K562 (cell line): ENCODE measurements around the gene SEMA6D. TPM values are rescaled to one million over a fixed set of nuclear protein-coding genes. Genes with fewer than 3 reads are reported as not detected.

Source experiments
- ATAC-seq: fragments of 200-7000 bp; cut with Tn5 transposase; 3 replicates; pipeline ENCODE4 v1.9.1; 2020; ENCODE audit warnings: moderate library complexity
- BruUV-seq: library from RNA; stranded (reverse); fragments of 400-500 nt; replicated peaks from 2 replicates; lab custom pipeline; 2021; lab: Mats Ljungman, UMichigan
- CTCF ChIA-PET: fragments of 300-600 bp; formaldehyde crosslinking; extraction: SDS; loops from one replicate; lab custom pipeline; 2021; ENCODE audit warnings: low intra/inter-chr PET ratio; lab: Yijun Ruan, JAX
- POLR2A ChIA-PET: fragments of 300-600, 350-650 bp; sonication (Branson Sonifier 250); formaldehyde crosslinking; extraction: SDS; loops from one replicate; lab custom pipeline; 2021; ENCODE audit warnings: antibody characterized with exemption, inconsistent platforms; lab: Yijun Ruan, JAX
- DNase-seq, 4 experiments: peaks; one replicate each; pipeline versions ENCODE4 v3.0.0 to v3.0.0-alpha.2; 2011 to 2018; ENCODE audit warnings: low spot score in 3 of 4, mixed read lengths in 3 of 4; ENCODE audit errors: extremely low read depth in 1 of 4
- FAIRE-seq: peaks from 2 replicates; lab custom pipeline; 2011; peaks lifted over from hg19 to GRCh38; lab: Jason Lieb, UNC
- H2AFZ ChIP-seq: 2 replicates; pipeline ENCODE4 v1.6.0; 2011; ENCODE audit warnings: low read depth, low read length, control low read depth, inconsistent platforms
- H3K27ac ChIP-seq: fragments of 200-600 bp; 3 replicates; pipeline ENCODE4 v1.8.0; 2011; ENCODE audit warnings: low read depth, mild to moderate bottlenecking, control low read depth, inconsistent platforms, low read length, moderate library complexity, mixed read lengths; ENCODE audit errors: extremely low read depth
- H3K27me3 ChIP-seq, 2 experiments: fragments of 300-600 bp in 1 of 2; 2 replicates in 1 of 2; 3 replicates in 1 of 2; pipeline versions ENCODE4 v1.6.0 to v1.8.0; 2011; ENCODE audit warnings: inconsistent platforms in 2 of 2, low read length in 2 of 2, mild to moderate bottlenecking in 1 of 2, mixed read lengths in 1 of 2, moderate library complexity in 1 of 2; ENCODE audit not compliant: control insufficient read depth in 2 of 2, insufficient read depth in 2 of 2
- H3K36me3 ChIP-seq: fragments of 300-600 bp; 3 replicates; pipeline ENCODE4 v1.8.0; 2011; ENCODE audit warnings: mild to moderate bottlenecking, low read length, inconsistent platforms; ENCODE audit not compliant: control insufficient read depth, insufficient read depth
- H3K4me1 ChIP-seq, 2 experiments: fragments of 200-600 bp in 1 of 2; replicated peaks in 1 of 2; 2 replicates in 1 of 2; 3 replicates in 1 of 2; pipeline versions ENCODE4 v1.5.1 to v1.8.0; 2011; ENCODE audit warnings: inconsistent platforms in 2 of 2, low read length in 2 of 2, mild to moderate bottlenecking in 1 of 2, mixed read lengths in 1 of 2, moderate library complexity in 1 of 2; ENCODE audit not compliant: control insufficient read depth in 2 of 2, insufficient read depth in 2 of 2
- H3K4me2 ChIP-seq: 2 replicates; pipeline ENCODE4 v1.6.1; 2011; ENCODE audit warnings: low read length, control low read depth, inconsistent platforms, mixed read lengths; ENCODE audit not compliant: insufficient read depth
- H3K4me3 ChIP-seq: fragments of 200-600 bp; sonication (generic), shearing (Covaris generic); 2 replicates; pipeline ENCODE4 v1.5.1; 2016; ENCODE audit warnings: control low read depth, inconsistent platforms
- H3K79me2 ChIP-seq: fragments of 200-600 bp; 3 replicates; pipeline ENCODE4 v1.8.0; 2011; ENCODE audit warnings: low read length, inconsistent platforms; ENCODE audit not compliant: control insufficient read depth, insufficient read depth
- H3K9ac ChIP-seq, 2 experiments: 2 replicates each; pipeline versions ENCODE4 v1.6.0 to v1.6.1; 2011; ENCODE audit warnings: low read depth in 2 of 2, low read length in 2 of 2, control low read depth in 1 of 2, inconsistent platforms in 1 of 2, mild to moderate bottlenecking in 1 of 2, mixed read lengths in 1 of 2; ENCODE audit not compliant: insufficient read depth in 1 of 2
- H3K9me1 ChIP-seq: one replicate; pipeline ENCODE4 v1.6.0; 2011; ENCODE audit warnings: inconsistent platforms, mild to moderate bottlenecking, low read length, moderate library complexity; ENCODE audit not compliant: control insufficient read depth, insufficient read depth
- H3K9me3 ChIP-seq: replicated peaks from 2 replicates; pipeline ENCODE4 v1.5.1; 2011; ENCODE audit warnings: low read depth, low read length, inconsistent platforms; ENCODE audit not compliant: control insufficient read depth, insufficient read depth
- H4K20me1 ChIP-seq: replicated peaks from 2 replicates; pipeline ENCODE4 v1.6.1; 2011; ENCODE audit warnings: low read length, inconsistent platforms, mixed read lengths; ENCODE audit not compliant: control insufficient read depth, insufficient read depth
- ARID1B ChIP-seq: fragments of 450-650 bp; IDR thresholded peaks from 2 replicates; pipeline ENCODE4 v1.6.1; 2016; ENCODE audit warnings: antibody characterized with exemption, mild to moderate bottlenecking, inconsistent platforms
- ARID2 ChIP-seq: fragments of 450-650 bp; IDR thresholded peaks from 2 replicates; pipeline ENCODE4 v1.6.1; 2017; ENCODE audit warnings: antibody characterized with exemption, mild to moderate bottlenecking
- HSF4 ChIP-seq: fragments of 250-450 bp; sonication (Bioruptor Pico); IDR thresholded peaks from 2 replicates; pipeline ENCODE4 v2.1.2; 2022; ENCODE audit warnings: mild to moderate bottlenecking, moderate library complexity, borderline replicate concordance
- KAT7 ChIP-seq: sonication (generic); formaldehyde crosslinking; IDR thresholded peaks from 2 replicates; pipeline ENCODE4 v1.8.0; 2022; ENCODE audit warnings: missing genetic modification reagents, mild to moderate bottlenecking, borderline replicate concordance
- KDM2B ChIP-seq: fragments of 250-450 bp; sonication (Bioruptor Pico); IDR thresholded peaks from 2 replicates; pipeline ENCODE4 v1.8.0; 2021; ENCODE audit warnings: mild to moderate bottlenecking, moderate library complexity
- NR2F6 ChIP-seq: fragments of 450-650 bp; formaldehyde crosslinking; IDR thresholded peaks from 2 replicates; pipeline ENCODE4 v1.4.0; 2020; ENCODE audit warnings: mild to moderate bottlenecking
- NUFIP1 ChIP-seq: fragments of 450-650 bp; IDR thresholded peaks from 2 replicates; pipeline ENCODE4 v1.6.1; 2018; ENCODE audit not compliant: partially characterized antibody
- RBFOX2 ChIP-seq: fragments of 200-400 bp; formaldehyde crosslinking; IDR thresholded peaks from 2 replicates; pipeline ENCODE4 v1.6.1; 2017; ENCODE audit warnings: low read depth, mild to moderate bottlenecking, low read length, moderate library complexity
- SRSF7 ChIP-seq: fragments of 200-400 bp; formaldehyde crosslinking; optimal IDR thresholded peaks from 2 replicates; pipeline ENCODE3; 2017; ENCODE audit warnings: mild to moderate bottlenecking, low read depth, low read length
- TAF7 ChIP-seq: fragments of 450-650 bp; IDR thresholded peaks from 2 replicates; pipeline ENCODE4 v1.6.1; 2016; ENCODE audit warnings: missing genetic modification characterization, missing compliant biosample characterization
- ZNF232 ChIP-seq: sonication (generic); formaldehyde crosslinking; IDR thresholded peaks from 2 replicates; pipeline ENCODE4 v1.8.0; 2022; ENCODE audit warnings: mild to moderate bottlenecking, missing genetic modification reagents
- WGBS: fragments of 100-300 bp; shearing (Covaris generic); methylation state at CpG from one replicate; pipeline ENCODE4 v1.1.6; 2016; ENCODE audit warnings: low coverage, mixed read lengths; ENCODE audit not compliant: insufficient coverage; ENCODE audit errors: missing lambda C conversion rate; 5-methylcytosine and 5-hydroxymethylcytosine counted together
- in situ Hi-C: fragments of 300-500 bp; cut with MboI; formaldehyde crosslinking; loops from 4 replicates; pipeline ENCODE4 v1.15.0; 2018; ENCODE audit warnings: inconsistent platforms, mixed read lengths
- intact Hi-C: fragments of 100-400 bp; cut with micrococcal nuclease; formaldehyde crosslinking; loops from 2 replicates; pipeline ENCODE4 v1.14.2; 2022
- polyA plus RNA-seq, 8 experiments: library from polyadenylated mRNA; depleted of rRNA in 4 of 8; stranded (reverse) in 5 of 8; unstranded in 3 of 8; fragments of >200 nt; fragmentation: Nextera tagmentation in 2 of 8; fragmentation: Illumina TruSeq in 1 of 8; extraction: Ambion mirVana in 2 of 8; extraction: Trizol in 1 of 8; gene quantifications; 2 replicates each; pipeline versions ENCODE4 v1.2.1 to v1.2.3, GENCODE V29; 2011 to 2014; ENCODE audit warnings: inconsistent platforms in 1 of 8, missing spikeins in 1 of 8
- total RNA-seq, 7 experiments: library from RNA; depleted of rRNA in 6 of 7; stranded (reverse); fragments of >200 nt in 6 of 7; fragmentation: Illumina TruSeq in 2 of 7; extraction: Trizol in 2 of 7; gene quantifications; 2 replicates each; pipeline versions ENCODE4 v1.2.1 to v1.2.3, GENCODE V29; 2011 to 2021; ENCODE audit warnings: low replicate concordance in 1 of 7
- TF ChIP-seq, protein P1 (sequence below): sonication (generic); formaldehyde crosslinking; IDR thresholded peaks from 2 replicates; pipeline ENCODE4 v1.8.0; 2022; ENCODE audit warnings: mild to moderate bottlenecking, low read depth, missing genetic modification reagents
- TF ChIP-seq, protein P2 (sequence below): fragments of 250-450 bp; sonication (Bioruptor Pico); IDR thresholded peaks from 2 replicates; pipeline ENCODE4 v1.4.0; 2020; ENCODE audit warnings: mild to moderate bottlenecking, moderate library complexity, borderline replicate concordance
- TF ChIP-seq, protein P3 (sequence below): IDR thresholded peaks from 2 replicates; pipeline ENCODE4 v1.6.1; 2011; ENCODE audit not compliant: insufficient read length; ENCODE audit errors: extremely low read depth
- TF ChIP-seq, protein P4 (sequence below): sonication (generic); formaldehyde crosslinking; IDR thresholded peaks from 2 replicates; pipeline ENCODE4 v1.9.0; 2022; ENCODE audit warnings: mild to moderate bottlenecking, missing genetic modification reagents

Gene SEMA6D
- total and polyA plus RNA-seq, 9 of the 15 experiments (the other 6 are each of a cell fraction or from before 2014, with no cell fraction given) = not detected

DNA sequence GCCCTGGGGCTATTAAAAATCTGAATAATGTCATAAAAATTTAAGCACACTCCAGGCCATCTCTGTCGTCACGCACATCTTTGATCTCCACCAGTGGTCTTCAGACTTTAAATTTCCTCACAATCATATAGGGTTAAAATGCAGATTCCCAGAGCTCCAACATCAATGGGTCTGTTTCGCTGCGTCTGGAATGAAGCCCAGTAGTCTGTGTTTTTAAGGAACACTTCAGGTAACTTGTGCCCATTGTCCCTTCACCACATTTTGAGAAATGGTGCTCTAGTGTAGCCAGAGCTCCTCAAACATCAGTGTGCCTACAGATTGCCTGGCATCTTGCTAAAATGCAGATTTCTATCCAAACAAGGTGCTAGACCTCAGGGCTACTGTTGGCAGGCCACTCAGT is 9.8 kb downstream of the SEMA6D start:
- in situ Hi-C loops = no loop called here
- no TSS peak for BruUV-seq
- CTCF ChIA-PET = no interaction called here
- Histone ChIP-seq H3K27ac (no peak overlapping the region), H3K9ac (no peak overlapping the region), H2AFZ (no peak overlapping the region), H3K9me3 (no peaks in the 10 kb centered on the region), H3K79me2 (no peaks in the 10 kb centered on the region), H4K20me1 (no peaks in the 10 kb centered on the region), H3K9me1 (no peaks in the 10 kb centered on the region), H3K36me3 (no peaks in the 10 kb centered on the region), H3K27me3 (no peaks in the 10 kb centered on the region), H3K4me1 (no peaks in the 10 kb centered on the region), H3K4me3 (no peak overlapping the region), H3K4me2 (no peak overlapping the region)
- DNase-seq = no peak
- TF ChIP-seq KAT7 (CRISPR knock-in tag) (no peak), ARID2 (no peak), ARID1B (no peak), NR2F6 (CRISPR knock-in tag) (no peak), ZNF232 (CRISPR knock-in tag) (no peak), RBFOX2 (no peak), SRSF7 (no peak), NUFIP1 (no peak), TAF7 (tag) (no peak), HSF4 (CRISPR knock-in tag) (no peak), KDM2B (CRISPR knock-in tag) (no peak)
- TF ChIP-seq, protein P1, sequence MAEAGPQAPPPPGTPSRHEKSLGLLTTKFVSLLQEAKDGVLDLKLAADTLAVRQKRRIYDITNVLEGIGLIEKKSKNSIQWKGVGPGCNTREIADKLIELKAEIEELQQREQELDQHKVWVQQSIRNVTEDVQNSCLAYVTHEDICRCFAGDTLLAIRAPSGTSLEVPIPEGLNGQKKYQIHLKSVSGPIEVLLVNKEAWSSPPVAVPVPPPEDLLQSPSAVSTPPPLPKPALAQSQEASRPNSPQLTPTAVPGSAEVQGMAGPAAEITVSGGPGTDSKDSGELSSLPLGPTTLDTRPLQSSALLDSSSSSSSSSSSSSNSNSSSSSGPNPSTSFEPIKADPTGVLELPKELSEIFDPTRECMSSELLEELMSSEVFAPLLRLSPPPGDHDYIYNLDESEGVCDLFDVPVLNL = no peak
- TF ChIP-seq, protein P2, sequence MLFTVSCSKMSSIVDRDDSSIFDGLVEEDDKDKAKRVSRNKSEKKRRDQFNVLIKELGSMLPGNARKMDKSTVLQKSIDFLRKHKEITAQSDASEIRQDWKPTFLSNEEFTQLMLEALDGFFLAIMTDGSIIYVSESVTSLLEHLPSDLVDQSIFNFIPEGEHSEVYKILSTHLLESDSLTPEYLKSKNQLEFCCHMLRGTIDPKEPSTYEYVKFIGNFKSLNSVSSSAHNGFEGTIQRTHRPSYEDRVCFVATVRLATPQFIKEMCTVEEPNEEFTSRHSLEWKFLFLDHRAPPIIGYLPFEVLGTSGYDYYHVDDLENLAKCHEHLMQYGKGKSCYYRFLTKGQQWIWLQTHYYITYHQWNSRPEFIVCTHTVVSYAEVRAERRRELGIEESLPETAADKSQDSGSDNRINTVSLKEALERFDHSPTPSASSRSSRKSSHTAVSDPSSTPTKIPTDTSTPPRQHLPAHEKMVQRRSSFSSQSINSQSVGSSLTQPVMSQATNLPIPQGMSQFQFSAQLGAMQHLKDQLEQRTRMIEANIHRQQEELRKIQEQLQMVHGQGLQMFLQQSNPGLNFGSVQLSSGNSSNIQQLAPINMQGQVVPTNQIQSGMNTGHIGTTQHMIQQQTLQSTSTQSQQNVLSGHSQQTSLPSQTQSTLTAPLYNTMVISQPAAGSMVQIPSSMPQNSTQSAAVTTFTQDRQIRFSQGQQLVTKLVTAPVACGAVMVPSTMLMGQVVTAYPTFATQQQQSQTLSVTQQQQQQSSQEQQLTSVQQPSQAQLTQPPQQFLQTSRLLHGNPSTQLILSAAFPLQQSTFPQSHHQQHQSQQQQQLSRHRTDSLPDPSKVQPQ (CRISPR knock-in tag) = no peak
- TF ChIP-seq, protein P3, sequence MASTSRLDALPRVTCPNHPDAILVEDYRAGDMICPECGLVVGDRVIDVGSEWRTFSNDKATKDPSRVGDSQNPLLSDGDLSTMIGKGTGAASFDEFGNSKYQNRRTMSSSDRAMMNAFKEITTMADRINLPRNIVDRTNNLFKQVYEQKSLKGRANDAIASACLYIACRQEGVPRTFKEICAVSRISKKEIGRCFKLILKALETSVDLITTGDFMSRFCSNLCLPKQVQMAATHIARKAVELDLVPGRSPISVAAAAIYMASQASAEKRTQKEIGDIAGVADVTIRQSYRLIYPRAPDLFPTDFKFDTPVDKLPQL = no peak
- TF ChIP-seq, protein P4, sequence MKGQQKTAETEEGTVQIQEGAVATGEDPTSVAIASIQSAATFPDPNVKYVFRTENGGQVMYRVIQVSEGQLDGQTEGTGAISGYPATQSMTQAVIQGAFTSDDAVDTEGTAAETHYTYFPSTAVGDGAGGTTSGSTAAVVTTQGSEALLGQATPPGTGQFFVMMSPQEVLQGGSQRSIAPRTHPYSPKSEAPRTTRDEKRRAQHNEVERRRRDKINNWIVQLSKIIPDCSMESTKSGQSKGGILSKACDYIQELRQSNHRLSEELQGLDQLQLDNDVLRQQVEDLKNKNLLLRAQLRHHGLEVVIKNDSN (CRISPR knock-in tag) = no peak
- no peak for FAIRE-seq
- intact Hi-C loops = no loop called here
- no peak for ATAC-seq
- POLR2A ChIA-PET = no interaction called here
- WGBS = 0% methylated on average over 4 of the region's 4 CpGs
